ENCODE results near the gene TEX26.

The TEX26 gene

DNA sequence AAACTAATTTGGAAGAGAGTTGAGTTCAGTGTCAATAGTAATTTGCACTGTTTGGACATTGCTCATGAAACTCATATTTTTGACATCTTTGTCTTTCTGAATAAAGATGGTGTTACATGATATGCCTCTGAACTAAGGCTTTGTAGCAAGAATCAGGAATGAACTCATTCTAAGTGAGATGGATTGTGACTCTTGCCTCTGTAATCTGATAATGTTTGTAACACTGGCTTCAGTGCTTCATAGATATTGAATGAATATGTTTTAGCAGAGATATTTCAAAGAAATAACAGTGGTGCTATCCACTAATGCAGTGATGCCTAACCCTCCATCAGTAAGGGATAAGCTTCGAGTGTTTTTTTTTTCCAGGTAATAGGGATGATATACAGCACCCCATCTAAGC is 32.9 kb downstream of the TEX26 start:
- DNase-seq (ENCODE audit: low read depth) = no peak
- no peak for TF ChIP-seq MYC (IDR thresholded peaks at IDR 0.05; ENCODE audit: low read depth, low read length)
- TF ChIP-seq POLR2A (IDR thresholded peaks at IDR 0.05; ENCODE audit: extremely low read depth, insufficient read length) = no peak
- TF ChIP-seq, protein P1, sequence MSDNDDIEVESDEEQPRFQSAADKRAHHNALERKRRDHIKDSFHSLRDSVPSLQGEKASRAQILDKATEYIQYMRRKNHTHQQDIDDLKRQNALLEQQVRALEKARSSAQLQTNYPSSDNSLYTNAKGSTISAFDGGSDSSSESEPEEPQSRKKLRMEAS (IDR thresholded peaks at IDR 0.05; ENCODE audit: low read depth, low read length) = no peak
- TF ChIP-seq, protein P2, sequence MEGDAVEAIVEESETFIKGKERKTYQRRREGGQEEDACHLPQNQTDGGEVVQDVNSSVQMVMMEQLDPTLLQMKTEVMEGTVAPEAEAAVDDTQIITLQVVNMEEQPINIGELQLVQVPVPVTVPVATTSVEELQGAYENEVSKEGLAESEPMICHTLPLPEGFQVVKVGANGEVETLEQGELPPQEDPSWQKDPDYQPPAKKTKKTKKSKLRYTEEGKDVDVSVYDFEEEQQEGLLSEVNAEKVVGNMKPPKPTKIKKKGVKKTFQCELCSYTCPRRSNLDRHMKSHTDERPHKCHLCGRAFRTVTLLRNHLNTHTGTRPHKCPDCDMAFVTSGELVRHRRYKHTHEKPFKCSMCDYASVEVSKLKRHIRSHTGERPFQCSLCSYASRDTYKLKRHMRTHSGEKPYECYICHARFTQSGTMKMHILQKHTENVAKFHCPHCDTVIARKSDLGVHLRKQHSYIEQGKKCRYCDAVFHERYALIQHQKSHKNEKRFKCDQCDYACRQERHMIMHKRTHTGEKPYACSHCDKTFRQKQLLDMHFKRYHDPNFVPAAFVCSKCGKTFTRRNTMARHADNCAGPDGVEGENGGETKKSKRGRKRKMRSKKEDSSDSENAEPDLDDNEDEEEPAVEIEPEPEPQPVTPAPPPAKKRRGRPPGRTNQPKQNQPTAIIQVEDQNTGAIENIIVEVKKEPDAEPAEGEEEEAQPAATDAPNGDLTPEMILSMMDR (IDR thresholded peaks at IDR 0.05; ENCODE audit: low read depth, low read length) = no peak
- H3K4me3 ChIP-seq (ENCODE audit: low read depth, low read length) = no peak overlapping the region

DNA sequence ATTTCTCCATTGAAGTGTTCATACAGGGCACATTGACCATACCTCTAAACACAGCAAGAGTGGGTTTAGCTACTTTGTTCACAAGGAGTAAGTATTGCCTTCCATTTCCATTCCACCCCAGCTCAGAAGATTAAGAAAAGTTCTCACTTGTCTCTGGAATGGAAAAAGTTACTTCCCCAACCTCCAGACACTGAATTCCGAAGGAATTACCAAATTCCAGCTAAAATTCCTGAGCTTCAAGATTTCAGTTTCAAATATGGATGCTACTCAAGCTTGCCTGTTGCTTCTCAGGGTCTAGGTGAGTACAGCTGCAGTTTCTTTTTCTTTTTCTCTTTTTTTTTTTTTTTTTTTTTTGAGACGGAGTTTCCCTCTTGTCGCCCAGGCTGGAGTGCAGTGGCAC is 33.6 kb downstream of the TEX26 start:
- H3K4me3 ChIP-seq (ENCODE audit: low read depth, low read length) = no peak overlapping the region
- TF ChIP-seq, protein P2 (IDR thresholded peaks at IDR 0.05; ENCODE audit: low read depth, low read length) = no peak
- TF ChIP-seq MYC (IDR thresholded peaks at IDR 0.05; ENCODE audit: low read depth, low read length) = no peak
- no peak for DNase-seq (ENCODE audit: low read depth)

GRCh38 chr13:30968846-30969245 is 36.4 kb downstream of the TEX26 start:
- no peak overlapping the region for H3K4me3 ChIP-seq (ENCODE audit: low read depth, low read length)
- no peak for DNase-seq (ENCODE audit: low read depth)
- TF ChIP-seq MYC (IDR thresholded peaks at IDR 0.05; ENCODE audit: low read depth, low read length) (no peak), POLR2A (IDR thresholded peaks at IDR 0.05; ENCODE audit: extremely low read depth, insufficient read length) (no peak)
- TF ChIP-seq, protein P2 (IDR thresholded peaks at IDR 0.05; ENCODE audit: low read depth, low read length) = no peak
- TF ChIP-seq, protein P1 (IDR thresholded peaks at IDR 0.05; ENCODE audit: low read depth, low read length) = no peak

DNA sequence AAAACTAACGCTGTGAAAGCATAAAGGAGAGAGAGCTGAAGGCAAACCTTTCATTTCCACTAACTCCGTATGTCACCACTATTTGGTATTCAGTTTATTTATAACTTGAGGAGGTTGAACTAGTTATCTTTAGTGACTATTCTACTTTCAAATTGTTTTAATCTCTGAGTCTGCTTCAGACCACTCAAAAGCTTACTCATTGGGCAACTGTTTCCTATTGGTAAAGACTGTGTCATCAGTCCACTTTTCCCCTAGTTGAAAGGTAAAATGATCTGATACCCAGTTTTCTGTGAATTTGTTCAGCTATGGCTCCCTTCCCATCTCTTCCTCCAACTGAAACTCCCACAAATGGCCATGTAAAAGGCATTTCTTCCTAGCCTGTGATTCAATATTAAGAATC is 39.1 kb downstream of the TEX26 start:
- no peak for DNase-seq (ENCODE audit: low read depth)

DNA sequence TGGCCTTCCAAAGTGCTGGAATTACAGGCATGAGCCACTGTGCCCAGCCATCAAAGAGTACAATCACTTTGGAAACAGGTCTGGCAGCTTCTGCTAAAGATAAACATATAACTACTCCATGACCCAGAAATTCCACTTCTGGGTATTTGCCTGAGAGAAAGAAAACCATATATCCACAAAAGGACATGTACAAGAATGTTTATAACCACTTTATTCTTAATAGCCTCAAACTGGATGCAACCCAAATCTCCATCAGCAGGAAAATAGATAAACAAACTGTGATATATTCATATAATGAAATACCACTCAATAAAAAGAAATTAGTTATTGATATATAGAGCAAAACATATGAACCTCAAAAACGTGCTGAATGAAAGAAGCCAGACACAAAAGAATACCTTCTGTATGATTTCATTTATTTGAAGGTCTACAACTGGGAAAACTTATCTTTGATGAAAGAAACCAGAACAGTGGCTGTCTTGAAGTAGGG is 40.5 kb downstream of the TEX26 start:
- TF ChIP-seq, protein P2 (IDR thresholded peaks at IDR 0.05; ENCODE audit: low read depth, low read length) = no peak
- TF ChIP-seq, protein P1 (IDR thresholded peaks at IDR 0.05; ENCODE audit: low read depth, low read length) = no peak
- TF ChIP-seq MYC (IDR thresholded peaks at IDR 0.05; ENCODE audit: low read depth, low read length) (no peak), POLR2A (IDR thresholded peaks at IDR 0.05; ENCODE audit: extremely low read depth, insufficient read length) (no peak)
- no peak overlapping the region for H3K4me3 ChIP-seq (ENCODE audit: low read depth, low read length)
- no peak for DNase-seq (ENCODE audit: low read depth)

More for the DNA sequence above, 39.1 kb downstream of the TEX26 start:
- TF ChIP-seq, protein P2 (IDR thresholded peaks at IDR 0.05; ENCODE audit: low read depth, low read length) = no peak
- TF ChIP-seq MYC (IDR thresholded peaks at IDR 0.05; ENCODE audit: low read depth, low read length) (no peak), POLR2A (IDR thresholded peaks at IDR 0.05; ENCODE audit: extremely low read depth, insufficient read length) (no peak)
- TF ChIP-seq, protein P1 (IDR thresholded peaks at IDR 0.05; ENCODE audit: low read depth, low read length) = no peak
- H3K4me3 ChIP-seq (ENCODE audit: low read depth, low read length) = no peak overlapping the region

- TF ChIP-seq POLR2A (IDR thresholded peaks at IDR 0.05; ENCODE audit: extremely low read depth, insufficient read length) (no peak), MYC (IDR thresholded peaks at IDR 0.05; ENCODE audit: low read depth, low read length) (no peak)
- TF ChIP-seq, protein P2 (IDR thresholded peaks at IDR 0.05; ENCODE audit: low read depth, low read length) = no peak
- TF ChIP-seq, protein P1 (IDR thresholded peaks at IDR 0.05; ENCODE audit: low read depth, low read length) = no peak
- no peak overlapping the region for H3K4me3 ChIP-seq (ENCODE audit: low read depth, low read length)
- no peak for DNase-seq (ENCODE audit: low read depth)
Observed at GRCh38 chr13:30974350-30974749, 41.9 kb downstream of the TEX26 start.
